Erythroblast (primary cell): ENCODE results near the gene CNGA1.

Source experiments
- GATA1 ChIP-seq: IDR thresholded peaks from 2 replicates; pipeline ENCODE4 v1.6.1; 2011; ENCODE audit warnings: low read depth, mild to moderate bottlenecking, control low read depth, low read length, moderate library complexity
- POLR2A ChIP-seq: IDR thresholded peaks from 2 replicates; pipeline ENCODE4 v1.6.1; 2011; ENCODE audit warnings: mild to moderate bottlenecking, low read length

DNA sequence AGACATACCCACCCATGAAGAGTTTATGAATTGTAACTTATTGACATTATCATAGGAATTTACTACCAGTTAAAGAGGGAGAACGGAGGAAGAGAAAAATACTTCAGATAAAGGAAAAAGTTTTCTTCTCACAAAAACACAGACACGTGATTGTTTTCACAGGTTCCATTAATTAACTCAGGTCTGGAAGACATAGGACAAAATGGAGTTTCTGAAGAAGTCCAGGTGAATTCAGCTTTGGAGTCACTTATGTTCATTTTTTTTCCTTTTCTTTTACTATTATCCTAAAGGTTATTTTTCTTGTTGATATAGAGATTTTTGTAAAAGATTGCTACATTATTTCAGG, 20.6 kb upstream of the CNGA1 start:
- no peak for TF ChIP-seq POLR2A
- TF ChIP-seq GATA1, result no peak
